GM18870 (cell line): ENCODE measurements around the gene CAMK2D.
A peak's percentile ranks its signal among the peaks of the same experiment; 100 is the strongest.

Experiments
- ATAC-seq: cut with Tn5 transposase; IDR thresholded peaks from one replicate; pipeline ENCODE4 v1.9.1; 2021; ENCODE audit warnings: moderate library complexity; ENCODE audit not compliant: unreplicated experiment

CAMK2D gene

DNA sequence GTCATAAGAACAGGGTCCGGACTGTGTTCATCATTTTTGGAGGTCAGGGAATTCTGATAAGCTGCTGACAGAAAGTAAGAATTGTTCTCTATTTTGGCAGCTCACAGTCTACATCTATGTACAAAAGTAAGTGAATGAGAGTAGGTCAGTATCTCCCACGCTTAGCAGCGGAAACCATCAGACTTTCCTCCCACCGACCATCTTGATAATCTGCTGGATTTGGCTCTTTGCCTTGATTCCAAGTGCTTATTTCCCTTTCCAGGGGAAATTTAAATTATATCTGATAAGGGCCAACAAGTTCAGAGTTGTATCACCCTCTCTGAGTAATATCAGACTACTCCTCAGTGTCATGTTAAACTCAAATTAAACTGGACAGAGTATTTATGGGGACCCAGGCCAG lies 118.0 kb downstream of the CAMK2D start:
- ATAC-seq = no peak

DNA sequence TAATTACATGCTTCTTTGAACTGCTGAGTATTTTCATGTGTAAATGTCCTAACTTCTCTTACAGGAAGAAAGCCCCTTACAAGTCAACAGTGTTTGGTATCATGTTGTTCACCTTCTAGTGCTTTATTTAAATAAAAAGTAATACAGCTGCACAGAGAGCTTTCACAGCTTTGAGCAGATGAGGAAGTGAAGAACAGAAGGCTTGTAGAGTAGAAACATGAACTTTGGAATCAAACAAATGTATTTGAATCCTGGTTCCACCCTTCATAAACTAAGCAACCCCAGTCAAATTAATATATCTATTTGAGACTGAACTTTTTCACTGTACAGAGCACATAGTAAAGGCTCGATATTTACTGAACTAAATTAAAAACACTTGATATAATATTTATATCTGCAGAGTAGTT lies 120.5 kb downstream of the CAMK2D start:
- peak; percentile 69 for ATAC-seq

DNA sequence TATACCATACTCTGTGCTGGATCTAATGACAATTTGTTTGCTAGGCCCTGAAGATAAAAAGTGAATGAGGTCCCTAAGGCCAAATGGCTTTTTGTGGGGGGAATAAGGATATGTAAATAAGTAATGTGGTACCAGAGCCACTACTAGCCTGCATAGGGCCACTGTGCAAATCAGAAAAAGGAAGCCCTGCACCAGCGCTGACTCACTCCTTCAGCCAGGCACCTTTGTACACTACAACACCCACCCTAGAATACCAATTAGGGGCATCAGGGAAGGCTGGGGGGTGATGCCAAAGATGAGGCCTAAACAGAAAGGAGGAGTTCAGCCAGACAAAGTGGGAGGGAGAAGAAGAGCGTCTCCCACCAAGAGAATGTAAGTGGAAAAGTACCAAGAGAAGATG lies 122.2 kb downstream of the CAMK2D start:
- peak; percentile 28 for ATAC-seq

DNA sequence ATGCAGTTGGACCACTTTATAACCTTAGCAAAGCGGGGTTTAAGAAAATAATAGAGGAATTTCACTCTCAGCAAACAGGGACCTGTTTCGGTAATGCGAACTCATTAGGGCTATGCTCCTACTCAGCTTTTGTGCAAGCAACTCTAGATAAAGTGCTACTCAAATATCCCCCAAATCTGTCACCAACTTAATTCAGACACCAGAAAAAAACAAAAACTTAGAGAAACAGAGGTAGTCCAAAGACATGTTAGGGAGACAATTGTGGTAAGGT lies 123.0 kb downstream of the CAMK2D start:
- no peak for ATAC-seq

DNA sequence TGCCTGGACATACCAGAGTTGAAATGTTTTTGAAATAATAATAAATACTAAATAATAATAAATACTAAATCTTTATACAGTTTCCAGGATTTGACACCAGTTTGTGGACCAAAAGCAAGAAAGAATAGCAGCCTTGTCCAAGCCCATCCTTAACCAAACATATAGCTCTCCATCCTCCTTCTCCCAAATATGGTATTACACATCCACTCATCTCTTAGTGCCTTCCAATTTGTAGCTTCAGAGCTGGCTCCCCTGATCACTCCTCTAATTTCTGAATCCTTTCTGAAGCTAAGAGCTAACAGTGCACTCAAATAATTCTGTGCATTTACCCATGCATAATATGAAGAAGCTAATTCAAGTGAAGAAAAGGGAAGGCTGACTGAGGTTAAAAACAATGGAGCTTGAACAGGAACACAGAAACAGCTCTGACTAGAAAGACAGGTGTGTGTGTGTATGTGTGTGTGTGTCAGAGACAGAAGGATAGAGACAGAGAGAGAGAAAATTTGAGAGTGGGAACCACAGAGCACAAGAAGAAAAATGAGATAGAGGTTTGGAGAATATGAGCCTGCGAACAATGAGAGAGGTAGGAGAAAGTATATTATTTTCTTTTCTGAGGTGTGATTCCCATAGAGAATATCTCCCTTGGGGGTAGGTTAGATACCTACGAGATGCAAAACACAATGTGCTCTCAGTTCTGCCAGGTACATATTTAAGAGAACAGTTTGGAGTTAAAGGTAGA lies 123.5 kb downstream of the CAMK2D start:
- ATAC-seq = no peak

DNA sequence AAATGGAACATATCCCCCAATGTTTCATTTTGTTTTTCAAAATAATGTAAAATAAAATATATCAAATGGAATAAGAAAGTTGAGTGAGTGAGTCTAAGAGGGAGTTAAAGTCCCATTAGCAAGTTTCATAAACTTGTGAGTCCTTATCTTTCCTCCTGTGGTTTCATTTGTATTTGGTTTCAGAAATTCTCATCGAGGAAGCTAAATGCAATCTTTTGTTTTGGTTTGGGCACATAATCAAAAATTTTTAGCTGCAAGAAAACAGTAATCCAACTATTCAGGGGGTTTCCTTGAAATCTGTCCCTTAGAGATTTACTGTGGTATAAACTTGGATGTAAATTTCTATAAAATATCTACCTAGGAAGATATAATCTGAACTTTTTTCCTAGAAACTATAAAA lies 124.2 kb downstream of the CAMK2D start:
- no peak for ATAC-seq

DNA sequence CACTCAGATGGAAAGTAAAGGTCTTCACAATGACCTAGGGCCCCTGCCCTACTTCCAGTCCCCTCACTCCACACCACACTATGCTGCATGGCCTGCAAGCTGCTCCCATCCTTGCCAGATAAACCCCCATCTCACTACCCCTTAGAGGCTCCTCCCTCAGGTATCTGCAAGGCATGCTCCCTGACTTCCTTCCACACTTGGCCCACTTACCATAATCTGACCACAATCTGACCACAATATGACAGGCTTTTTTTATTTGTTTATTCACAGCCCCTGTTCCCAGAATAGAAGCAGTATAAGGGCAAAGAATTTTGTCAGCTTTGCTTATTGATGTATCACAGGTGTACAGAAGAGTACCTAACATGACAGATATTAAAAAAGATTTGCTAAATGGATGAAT lies 124.7 kb downstream of the CAMK2D start:
- peak; percentile 4 for ATAC-seq

DNA sequence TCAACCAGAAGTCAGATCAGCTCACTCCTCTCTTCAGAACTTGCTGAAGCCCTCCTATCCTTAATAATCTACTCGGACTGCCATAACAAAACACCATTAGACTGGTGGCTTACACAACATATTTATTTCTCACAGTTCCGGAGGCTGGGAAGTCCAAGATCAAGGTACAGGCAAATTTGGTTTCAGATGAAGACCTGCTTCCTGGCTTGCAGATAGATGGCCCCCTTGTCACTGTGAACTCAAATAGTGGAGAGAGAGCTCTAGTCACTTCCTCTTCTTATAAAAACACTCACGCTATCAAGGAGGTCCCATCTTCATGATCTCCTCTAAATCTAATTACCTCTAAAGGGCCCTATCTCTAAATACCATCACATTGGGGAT lies 125.1 kb downstream of the CAMK2D start:
- peak; percentile 46 for ATAC-seq

DNA sequence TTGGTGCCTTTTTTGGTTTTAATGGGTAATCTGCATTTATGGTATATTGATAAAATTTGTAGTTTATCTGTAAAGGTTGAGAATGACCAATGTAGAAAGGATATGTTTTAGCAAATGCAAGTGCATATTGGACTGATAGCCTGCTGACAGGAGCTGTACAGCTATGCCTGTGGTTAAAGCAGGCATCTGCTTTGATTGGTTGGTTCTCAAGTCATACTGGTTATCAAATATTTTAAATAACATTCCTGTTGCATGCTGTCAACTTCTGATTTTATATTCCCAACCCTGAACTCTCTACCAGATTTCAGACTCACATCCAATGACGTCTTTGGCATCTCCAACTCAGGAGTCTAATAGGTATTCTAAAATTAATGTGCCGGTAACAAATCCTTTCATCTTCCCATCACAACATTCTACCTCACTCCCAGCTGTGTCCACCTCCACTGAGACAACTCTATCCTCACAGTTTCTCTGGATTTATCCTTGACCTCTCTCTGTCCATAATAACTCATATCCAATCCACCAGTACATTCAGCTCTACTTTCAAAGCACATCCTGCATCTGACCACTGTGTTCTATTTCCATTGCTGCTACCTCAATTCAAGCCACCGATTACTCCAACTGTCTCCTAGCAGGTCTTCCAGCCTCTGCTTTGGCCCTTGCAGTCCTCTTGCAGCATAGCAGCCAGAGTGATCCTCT lies 125.7 kb downstream of the CAMK2D start:
- no peak for ATAC-seq

DNA sequence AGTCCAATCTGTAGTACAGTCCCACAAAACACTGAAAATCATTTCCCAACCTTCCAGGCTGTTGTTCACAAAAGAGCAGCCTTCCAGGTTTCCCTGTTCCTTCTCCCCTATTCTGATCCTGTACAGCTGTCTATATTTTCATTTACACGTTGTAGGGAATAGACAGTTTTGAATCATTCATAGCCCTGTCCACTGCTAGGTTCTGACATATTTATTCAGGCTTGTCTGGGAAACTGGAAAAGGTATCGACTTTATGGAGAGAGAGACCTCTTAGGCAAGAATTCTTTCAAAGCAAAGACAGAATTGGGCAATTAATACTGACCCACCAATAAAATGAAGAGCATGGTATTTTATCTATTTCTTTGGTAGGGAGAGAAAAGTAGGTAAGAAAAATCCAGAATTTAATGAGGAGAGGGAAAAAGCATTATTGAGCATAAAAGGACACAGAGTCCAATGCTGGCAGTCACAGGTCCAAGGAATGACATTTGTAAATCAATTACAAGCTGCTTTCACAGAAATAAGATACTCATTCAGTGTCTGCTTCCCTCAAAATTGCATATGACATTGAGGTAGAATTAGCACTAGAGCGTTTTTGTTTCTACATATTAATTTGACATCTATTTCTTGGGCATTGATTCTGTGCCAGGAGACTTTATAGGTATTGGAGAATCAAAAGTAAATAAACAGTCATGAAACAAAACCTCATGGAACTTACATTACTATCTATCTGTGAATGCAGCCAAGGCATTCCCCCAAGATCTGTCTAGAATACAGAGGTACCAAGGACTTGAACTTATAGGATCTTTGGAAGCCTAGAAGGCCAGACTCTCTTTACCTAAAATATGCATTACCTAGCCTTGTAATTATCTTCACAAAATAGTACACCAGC lies 127.2 kb downstream of the CAMK2D start:
- no peak for ATAC-seq

DNA sequence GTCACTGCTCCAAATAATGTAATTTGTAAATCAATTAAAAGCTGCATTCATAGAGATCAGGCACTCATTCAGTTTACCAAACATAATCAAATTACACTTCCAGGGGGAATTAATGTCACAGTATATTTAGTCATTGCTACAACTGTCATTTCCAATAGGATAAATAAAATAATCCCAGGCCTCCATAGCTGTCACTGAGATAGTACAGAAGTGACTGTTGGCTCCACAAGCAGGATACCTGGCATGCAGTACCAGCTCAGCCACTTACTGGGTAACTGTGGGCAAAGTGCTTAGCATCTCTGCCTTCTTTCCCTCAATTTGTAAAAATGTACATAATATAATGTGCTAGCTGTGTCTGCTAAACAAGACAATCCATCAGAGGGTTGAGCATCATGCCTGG lies 128.1 kb downstream of the CAMK2D start:
- no peak for ATAC-seq

DNA sequence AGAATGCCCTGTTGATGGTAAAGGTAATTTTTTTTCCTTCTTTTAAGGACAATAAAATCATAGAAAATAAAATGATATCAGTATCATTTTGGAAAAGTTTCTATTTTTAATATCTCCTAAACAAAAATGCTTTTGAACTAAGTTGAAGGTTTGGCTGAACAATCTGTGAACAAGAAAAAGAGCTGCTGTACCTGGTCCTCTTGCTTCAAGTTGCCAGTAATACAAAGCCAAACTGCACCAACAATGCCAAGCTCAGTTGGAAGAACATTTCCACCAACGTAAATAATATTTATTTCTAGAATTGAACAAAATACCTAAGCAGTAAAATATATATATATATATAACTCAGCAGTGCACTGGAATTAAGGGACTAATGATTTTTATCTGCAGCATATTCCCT lies 132.8 kb downstream of the CAMK2D start:
- no peak for ATAC-seq

DNA sequence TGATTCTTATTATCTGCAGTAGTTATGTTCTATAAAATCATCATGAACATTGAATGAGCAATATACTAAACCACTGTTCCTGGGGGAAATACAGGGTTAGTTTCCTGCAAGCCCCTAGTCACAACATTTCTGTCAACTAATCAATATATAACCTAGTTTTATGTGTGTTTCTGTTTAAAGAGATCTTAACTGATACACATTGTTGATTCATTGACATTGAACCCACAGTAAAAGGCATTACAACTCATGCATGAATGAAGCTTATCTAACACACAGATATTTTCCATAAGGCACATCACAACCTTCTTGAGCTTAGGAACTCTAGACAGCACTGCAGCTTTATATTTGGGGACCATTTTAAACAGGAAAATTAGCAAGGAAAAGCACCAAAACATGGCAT lies 134.2 kb downstream of the CAMK2D start:
- no peak for ATAC-seq

DNA sequence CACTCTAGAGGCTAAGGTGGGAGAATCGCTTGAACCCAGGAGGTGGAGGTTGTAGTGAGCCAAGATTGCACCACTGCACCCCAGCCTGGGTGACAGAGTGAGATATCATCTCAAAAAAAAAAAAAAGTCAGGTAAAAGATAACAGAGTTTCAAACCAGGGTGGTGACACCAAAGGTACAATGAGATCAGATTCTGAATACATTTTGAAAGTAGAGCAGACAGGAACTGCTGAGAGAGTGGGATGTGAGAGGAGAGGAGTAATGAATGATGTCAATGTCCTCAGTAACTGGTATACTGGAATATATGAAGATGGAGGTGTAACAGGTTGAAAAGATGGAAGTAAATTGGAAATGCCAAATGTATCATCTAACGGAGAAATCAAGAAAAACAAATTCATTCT lies 135.6 kb downstream of the CAMK2D start:
- ATAC-seq = no peak

DNA sequence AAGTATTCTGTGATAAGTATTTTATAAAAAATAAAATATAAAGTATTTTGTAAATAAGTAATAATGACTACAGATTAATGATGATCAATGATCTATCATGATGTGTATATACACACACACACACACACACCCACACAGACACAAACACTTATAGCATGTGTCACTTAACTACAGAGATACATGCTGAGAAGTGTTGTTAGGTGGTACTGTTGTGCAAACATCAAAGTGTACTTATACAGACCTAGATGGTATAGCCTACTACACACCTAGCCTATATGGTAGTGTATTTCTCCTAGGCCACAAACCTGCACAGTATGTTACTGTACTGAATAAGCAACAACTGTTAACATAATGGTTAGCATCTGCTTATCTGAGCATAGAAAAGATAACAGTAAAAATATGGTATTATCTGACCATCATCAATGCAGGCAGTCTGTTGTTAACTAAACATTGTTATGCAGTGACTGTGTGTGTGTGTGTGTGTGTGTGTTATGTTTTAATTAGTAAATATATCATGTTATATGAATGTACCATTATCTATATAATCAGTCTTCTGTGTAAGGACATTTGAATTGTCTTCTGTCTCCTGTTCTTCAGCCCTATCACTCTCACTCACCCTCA lies 138.2 kb downstream of the CAMK2D start:
- ATAC-seq = no peak

DNA sequence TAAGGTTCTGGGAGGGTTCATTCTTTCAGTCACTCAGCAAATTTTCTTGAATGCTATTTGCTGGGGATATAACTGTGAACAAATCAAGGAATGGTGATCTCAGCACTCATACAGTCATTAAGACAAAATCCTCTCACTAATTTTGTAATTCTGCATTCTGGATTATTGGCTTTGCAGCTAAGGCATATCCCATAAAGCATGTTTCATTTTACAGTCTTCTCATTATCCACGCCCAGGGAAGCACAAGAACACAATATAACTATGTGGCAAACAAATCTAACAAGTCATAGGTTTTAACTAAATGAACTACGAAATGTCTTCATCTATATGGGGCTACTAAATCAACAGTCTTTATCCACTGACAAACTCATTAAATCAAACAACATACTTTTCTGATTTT lies 139.9 kb downstream of the CAMK2D start:
- ATAC-seq = no peak

DNA sequence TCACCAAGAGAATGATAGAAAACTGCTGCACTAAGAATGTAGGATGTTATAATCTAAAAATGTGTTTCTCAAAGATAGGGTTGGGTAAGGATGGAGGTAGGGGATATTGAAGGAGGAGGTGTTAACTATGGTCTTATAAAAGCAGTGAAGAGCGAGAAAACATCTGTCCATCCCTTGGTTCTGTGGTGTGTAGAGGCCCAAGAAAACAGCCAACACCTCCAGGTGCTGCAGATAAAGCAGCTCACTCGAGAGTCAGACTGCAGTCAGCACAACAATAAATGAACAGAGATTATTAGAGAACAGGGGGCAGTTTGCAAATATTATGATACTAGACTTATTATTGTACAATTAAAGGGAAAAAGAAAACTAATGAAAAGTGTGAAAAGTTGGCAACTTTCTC lies 141.5 kb downstream of the CAMK2D start:
- no peak for ATAC-seq

DNA sequence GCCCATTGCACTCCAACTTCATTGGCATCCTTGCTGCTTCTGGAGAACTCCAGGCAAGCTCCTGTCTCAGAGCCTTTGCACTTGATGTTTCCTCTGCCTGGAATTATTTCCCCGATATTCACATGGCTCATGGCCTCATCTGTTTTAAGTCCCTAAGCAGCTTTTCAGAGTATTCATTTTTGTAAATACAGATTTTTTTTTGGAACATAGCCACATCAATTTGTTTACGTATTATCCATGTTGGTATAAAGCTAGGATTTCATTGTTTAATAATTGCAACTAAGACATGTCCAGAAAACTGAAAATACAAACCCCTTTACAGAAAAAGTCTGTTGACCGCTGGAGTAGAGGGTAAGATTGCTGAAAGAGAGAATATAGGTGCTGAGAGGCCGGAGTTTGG lies 142.0 kb downstream of the CAMK2D start:
- ATAC-seq = no peak

DNA sequence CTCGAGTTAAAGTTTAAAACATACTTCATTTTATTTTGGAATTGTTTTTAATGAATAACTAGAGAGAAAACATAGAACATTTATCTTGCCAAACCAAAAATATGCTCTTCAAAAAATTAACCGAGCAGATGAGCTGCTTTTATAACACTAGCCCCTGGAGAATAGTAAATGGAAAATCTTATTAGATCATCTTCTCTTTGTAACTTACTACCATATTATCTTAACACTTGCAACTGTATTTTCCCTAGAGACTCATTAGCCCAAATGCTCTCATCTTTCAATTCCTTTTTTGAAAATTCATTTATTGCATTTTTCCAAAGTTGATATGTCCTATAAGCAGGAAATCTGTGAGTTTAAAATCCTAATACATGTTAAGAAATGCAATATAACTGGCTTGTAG lies 143.3 kb downstream of the CAMK2D start:
- ATAC-seq = no peak

DNA sequence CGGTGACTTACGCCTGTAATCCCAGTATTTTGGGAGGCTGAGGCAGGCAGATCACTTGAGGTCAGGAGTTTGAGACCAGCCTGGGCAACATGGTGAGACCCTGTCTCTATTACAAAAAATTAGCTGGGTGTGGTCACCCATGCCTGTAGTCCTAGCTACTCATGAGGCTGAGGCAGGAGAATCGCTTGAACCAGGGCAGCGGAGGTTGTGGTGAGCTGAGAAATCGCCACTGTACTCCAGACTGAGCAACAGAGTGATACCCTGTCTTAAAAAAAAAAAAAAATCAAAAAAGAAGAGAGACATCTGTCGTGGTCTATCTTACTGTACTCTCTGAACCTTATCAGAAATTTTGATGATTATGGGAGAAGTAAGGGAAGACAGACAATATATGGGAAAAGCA lies 144.3 kb downstream of the CAMK2D start:
- no peak for ATAC-seq

DNA sequence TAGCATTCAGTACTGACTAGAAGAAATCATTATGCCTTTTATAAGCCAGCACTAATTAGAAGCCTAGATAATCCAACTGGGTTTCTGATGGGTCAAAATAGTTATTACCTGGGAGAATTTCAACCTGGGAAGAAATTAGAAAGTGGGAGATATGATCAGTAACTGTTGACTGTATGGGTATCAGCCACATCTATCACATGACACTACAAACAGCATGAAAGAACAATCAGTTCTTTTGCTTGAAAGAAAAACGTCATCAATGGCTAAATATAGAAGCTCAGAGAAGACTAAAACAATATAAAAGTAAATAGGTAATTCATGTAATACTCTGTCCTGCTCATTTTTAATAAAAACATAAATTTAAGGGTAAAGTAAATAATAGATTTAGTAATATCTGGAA lies 145.1 kb downstream of the CAMK2D start:
- ATAC-seq = no peak

DNA sequence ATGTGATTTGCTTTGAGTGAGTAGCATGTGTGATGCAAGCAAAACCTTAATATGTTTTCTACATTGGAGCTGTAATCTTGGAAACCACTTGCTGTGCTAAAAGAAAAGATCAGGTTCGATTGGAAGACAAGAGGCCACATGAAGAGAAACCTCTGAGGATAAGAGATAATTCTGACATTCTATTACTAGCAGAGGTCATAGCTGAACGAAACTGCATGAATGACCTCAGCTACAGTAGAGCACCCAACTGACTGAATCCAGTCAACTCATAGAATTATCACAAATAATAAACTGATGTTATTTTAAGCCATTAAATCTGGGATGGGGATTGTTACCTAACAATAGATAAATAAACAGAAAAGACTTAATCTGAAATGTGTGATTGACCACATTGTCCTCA lies 147.1 kb downstream of the CAMK2D start:
- ATAC-seq = no peak
